ENCODE data around the gene PLEKHN1. TPM values are rescaled to one million over a fixed set of nuclear protein-coding genes. Genes with fewer than 3 reads are reported as not detected.

PLEKHN1 gene
- total and polyA plus RNA-seq, 2 of the 4 experiments (the other 2 are of a cell fraction): 0.54 to 2.1 TPM

- no peak for TF ChIP-seq NFE2L2 (IDR thresholded peaks at IDR 0.05; ENCODE audit: low read depth, low read length)
These were observed 54.2 kb downstream of the PLEKHN1 start (continued) for GRCh38 chr1:1020415-1021009.

DNA sequence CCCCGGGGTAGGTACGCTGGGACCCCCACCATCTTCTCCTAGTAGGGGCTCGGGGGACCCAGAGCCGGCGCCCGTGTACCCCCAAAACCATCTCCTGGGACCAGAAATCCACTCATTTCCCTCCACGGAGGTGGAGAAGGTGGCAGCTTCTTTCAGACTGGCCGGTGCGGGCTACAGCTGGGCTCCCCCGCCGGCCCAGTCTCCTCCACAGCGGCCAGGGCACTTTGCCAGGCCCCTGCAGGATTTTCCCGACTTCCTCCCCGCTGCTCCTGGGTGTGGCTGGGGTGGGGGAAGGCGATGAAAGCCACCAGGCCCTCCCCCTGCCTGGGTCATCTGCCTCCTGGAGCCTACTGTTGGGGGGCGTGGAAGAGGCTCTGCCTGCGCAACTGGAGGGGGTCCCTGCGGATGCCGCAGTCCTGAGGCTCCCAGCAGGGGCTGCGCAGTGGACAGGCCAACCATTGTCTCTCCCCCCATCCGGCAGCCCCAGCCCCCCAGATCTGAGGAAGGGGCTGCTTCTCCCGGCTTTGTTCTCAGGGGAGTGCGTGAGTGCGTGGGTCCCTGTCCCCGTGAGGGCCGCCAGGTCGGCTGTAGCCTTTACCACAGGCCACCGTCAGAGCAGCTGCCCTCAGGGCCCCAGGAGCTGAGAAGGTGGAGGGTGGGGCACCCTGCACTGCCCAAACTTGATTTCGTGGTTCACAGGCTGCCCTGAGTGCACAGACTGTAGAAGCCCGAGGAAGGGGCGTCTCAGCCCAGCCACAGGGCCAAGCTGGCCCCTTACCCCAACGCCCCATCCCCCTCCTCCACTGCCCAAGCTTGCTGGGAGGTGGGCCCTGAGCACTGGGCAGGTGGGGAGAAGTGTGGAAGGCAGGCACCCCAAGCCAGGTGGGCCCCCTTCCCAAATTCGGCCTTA, 55.0 kb downstream of the PLEKHN1 start:
- no TSS peak for BruUV-seq (replicated peaks)
- H2BK15ac ChIP-seq (ENCODE audit: low read depth, low read length): no peak overlapping the region
- no peaks in the 10 kb centered on the region for H3K9me3 ChIP-seq (ENCODE audit: control insufficient read depth, insufficient read depth, low read length)
- ATAC-seq (ENCODE audit: low read depth): peak; percentile 22
- ChIA-PET CTCF (no interaction called here), POLR2A (ENCODE audit: unreplicated experiment) (no interaction called here)
- H3K9ac ChIP-seq (ENCODE audit: low read depth, low read length): peak overlapping the region; percentile 50
- H3K14ac ChIP-seq (replicated peaks; ENCODE audit: low read depth, low read length): peak overlapping the region; percentile 77
- TF ChIP-seq CHD1 (IDR thresholded peaks at IDR 0.05; ENCODE audit: low read depth, low read length) (no peak), SMC3 (IDR thresholded peaks at IDR 0.05; ENCODE audit: low read depth, low read length) (0 out of 2 replicates have a peak, but pooled peaks have one; percentile 5), MAZ (IDR thresholded peaks at IDR 0.05; ENCODE audit: borderline replicate concordance, low read depth, low read length) (peak; percentile 53; the same call in 1 of the 2 replicates)
- H3K18ac ChIP-seq (ENCODE audit: low read depth, low read length): peak overlapping the region; percentile 44; the same call in 1 of the 2 replicates
- peak overlapping the region; percentile 81 for H4K91ac ChIP-seq (ENCODE audit: insufficient read depth, low read depth, low read length)
- peak overlapping the region; percentile 82 for H3K4me2 ChIP-seq (ENCODE audit: low read depth, low read length)
- dilution Hi-C loops (cut with HindIII; ENCODE audit: low sequenced_read_pairs, unreplicated experiment) (no loop called here), intact Hi-C loops (cut with micrococcal nuclease) (no loop called here), in situ Hi-C loops (cut with MboI; ENCODE audit: low sequenced_read_pairs) (no loop called here)
- no peaks in the 10 kb centered on the region for H3K27me3 ChIP-seq (ENCODE audit: control insufficient read depth, insufficient read depth, low read length)
- peak overlapping the region; percentile 63 for H2BK120ac ChIP-seq (ENCODE audit: low read depth, low read length)
- peak overlapping the region; percentile 58 for H4K5ac ChIP-seq (ENCODE audit: low read depth, low read length)
- H3K4ac ChIP-seq (ENCODE audit: low read depth, low read length): peak overlapping the region; percentile 87
- H3K4me3 ChIP-seq (ENCODE audit: insufficient read depth, low read depth, low read length): peak overlapping the region; percentile 86
- peaks cover 16 to 44% of the 10 kb centered on the region in 2 experiments; a peak in 3 of 4 replicates for H3K79me1 ChIP-seq (ENCODE audit: low read depth in 1 of 2, low read length in 2 of 2)
- peak overlapping the region; percentile 98 for H2AK9ac ChIP-seq (replicated peaks; ENCODE audit: low read depth, low read length, poor library complexity)
- H3K36me3 ChIP-seq (ENCODE audit: control insufficient read depth, insufficient read depth, low read length): peaks cover 20% of the 10 kb centered on the region
- peak overlapping the region; percentile 31; the same call in 1 of the 2 replicates for H2BK20ac ChIP-seq (ENCODE audit: low read depth, low read length)
- peaks cover 34% of the 10 kb centered on the region for H4K20me1 ChIP-seq (ENCODE audit: insufficient read depth, low read length)
- H2AFZ ChIP-seq (replicated peaks; ENCODE audit: low read length, poor library complexity): peak overlapping the region; percentile 77
- H3K4me1 ChIP-seq (ENCODE audit: control insufficient read depth, insufficient read depth, low read length): peaks cover 20% of the 10 kb centered on the region
- H3K56ac ChIP-seq (ENCODE audit: extremely low read depth, insufficient read depth, low read length): 0 out of 2 replicates have a peak overlapping the region, but pooled peaks have one; percentile 46
- peak overlapping the region; percentile 48 for H3K27ac ChIP-seq (ENCODE audit: insufficient read depth, low read length)
- peak; percentile 72 for DNase-seq
- peaks cover 2% of the 10 kb centered on the region; the same call in 1 of the 2 replicates for H3K9me1 ChIP-seq (ENCODE audit: insufficient read depth, low read length)
- H2BK5ac ChIP-seq (ENCODE audit: low read depth, low read length, poor library complexity, severe bottlenecking): peak overlapping the region; percentile 53
- H2AK5ac ChIP-seq (ENCODE audit: low read depth, low read length): peak overlapping the region; percentile 13
- H3K23ac ChIP-seq (ENCODE audit: low read depth, low read length): 0 out of 2 replicates have a peak overlapping the region, but pooled peaks have one; percentile 73
- 61% methylated on average over 3 of the region's 33 CpGs; no CpG with 5 or more reads in 1 of the 2 experiments for WGBS, 2 experiments (ENCODE audit: extremely low coverage in 2 of 2, insufficient read length in 1 of 2)
- H4K8ac ChIP-seq (ENCODE audit: low read depth in 2 of 2, low read length in 2 of 2): peak overlapping the region in 1 of 2 experiments; percentile 69; a peak in 1 of 4 replicates
